Embryonic facial prominence (tissue), 1 donor: Measurements from ENCODE around the gene SNAP29.
A peak's percentile ranks its signal among the peaks of the same experiment; 100 is the strongest.
"Not testable (repeated sequence)": the region's sequence is repeated elsewhere in the genome, so short reads cannot be mapped to it uniquely, and the experiment has no call there.

ENCODE experiments used
- DNase-seq: peaks from one replicate; pipeline ENCODE4 v3.0.0-alpha.2; 2016; ENCODE audit errors: extremely low spot score

Gene SNAP29

DNA sequence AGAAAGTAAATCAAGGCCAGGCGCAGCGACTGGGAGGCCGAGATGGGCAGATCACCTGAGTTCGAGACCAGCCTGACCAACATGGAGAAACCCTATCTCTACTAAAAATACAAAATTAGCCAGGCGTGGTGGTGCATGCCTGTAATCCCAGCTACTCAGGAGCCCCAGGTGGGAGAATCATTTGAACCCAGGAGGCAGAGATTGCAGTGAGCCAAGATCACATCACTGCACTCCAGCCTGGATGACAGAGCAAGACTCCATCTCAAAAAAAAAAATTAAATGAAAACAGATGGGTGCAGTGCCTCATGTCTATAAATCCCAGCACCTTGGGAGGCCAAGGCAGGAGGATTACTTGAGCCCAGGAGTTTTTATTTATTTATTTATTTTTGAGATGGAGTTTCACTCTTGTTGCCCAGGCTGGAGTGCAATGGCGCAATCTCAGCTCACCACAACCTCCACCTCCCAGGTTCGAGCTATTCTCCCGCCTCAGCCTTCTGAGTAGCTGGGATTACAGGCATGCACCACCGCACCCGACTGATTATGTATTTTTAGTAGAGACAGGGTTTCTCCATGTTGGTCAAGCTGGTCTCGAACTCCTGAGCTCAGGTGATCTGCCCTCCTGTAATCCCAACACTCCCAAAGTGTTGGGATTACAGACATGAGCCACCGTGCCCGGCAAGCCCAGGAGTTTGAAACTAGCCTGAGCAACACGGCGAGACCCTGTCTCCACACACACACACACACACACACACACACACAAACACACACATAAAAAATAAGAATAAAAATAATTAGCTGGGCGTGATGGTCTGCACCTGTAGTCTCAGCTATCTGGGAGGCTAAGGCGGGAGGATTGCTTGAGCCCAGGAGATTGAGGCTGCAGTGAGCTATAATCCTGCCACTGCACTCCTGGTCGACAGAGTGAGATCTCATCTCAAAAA, 42.6 kb downstream of the SNAP29 start:
- DNase-seq, result not testable (repeated sequence)

DNA sequence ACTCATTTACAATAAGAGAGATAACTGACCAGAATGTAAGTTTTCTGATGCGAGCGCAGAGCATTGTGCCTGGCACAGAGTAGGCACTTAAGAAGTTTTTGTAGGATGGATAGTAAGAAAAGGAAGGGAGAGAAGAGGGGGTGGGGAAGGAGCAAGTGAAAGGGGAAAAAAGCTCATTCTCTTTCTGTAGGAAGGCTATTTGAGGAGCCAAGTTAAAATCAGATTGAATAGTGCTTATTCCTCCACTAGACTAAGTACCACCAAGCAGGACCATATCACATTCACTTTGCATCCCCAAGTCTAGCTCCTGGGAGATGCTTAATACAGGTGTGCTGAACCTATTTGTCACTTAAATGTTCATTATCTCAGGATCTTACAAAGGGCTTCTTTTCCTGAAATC, 44.3 kb downstream of the SNAP29 start:
- DNase-seq, result no peak

DNA sequence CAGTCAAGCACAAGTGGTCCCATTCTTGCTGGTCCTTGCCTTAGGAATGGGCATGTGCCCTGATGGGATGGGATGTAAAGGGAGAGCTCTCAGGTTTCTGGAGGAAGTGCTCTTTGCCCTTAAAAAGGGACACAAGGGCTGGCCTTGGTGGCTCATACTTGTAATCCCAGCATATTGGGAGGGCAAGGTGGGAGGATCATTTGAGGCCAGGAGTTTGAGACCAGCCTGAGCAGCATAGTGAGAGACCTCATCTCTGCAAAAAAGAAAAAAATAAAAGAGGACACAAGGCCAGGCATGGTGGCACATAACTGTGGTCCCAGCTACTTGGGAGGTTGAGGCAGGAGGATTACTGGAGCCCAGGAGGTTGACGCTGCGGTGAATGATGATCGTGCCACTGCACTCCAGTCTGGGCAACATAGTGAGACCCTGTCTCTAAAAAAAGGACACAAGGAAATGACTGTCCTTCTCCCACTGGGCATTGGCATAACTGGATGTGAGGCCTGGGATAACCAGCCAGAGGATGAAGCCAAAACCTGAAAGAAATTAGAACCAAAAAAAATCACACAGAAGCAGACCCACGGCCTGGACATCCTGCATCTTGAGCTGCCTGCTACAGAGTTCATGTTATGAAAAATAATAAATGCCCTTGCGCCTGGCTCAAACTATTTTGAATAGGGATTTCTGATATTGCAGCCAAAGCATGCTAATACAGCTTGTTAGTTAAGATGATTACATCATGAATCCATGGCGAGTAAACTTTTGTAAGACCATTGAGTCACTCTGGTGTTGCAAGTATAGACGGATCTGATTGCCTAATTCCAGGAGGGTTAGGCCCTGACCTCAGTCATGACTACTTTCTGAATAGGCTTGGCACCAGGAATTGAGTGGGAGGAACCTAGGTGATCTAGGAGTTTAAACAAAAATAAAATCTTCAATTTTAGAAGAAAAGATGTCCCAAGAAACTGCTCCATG, 45.5 kb downstream of the SNAP29 start:
- no peak for DNase-seq

DNA sequence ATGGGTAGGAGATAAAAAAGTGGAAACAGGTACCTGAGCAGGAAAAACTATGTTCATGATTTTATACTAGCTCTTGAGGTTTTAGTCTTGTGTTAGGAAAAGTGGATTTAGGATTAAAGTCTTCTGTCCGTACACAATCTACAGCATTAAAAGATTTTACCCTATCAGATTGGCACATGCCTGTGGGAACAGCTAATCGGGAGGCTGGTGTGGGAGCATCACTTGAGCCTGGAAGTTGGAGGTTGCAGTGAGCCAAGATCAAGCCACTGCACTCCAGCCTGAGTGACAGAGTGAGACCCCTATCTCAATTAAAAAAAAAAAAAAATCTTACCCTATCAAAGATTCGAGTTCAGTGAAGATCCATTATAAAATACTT, 46.2 kb downstream of the SNAP29 start:
- DNase-seq, result no peak

DNA sequence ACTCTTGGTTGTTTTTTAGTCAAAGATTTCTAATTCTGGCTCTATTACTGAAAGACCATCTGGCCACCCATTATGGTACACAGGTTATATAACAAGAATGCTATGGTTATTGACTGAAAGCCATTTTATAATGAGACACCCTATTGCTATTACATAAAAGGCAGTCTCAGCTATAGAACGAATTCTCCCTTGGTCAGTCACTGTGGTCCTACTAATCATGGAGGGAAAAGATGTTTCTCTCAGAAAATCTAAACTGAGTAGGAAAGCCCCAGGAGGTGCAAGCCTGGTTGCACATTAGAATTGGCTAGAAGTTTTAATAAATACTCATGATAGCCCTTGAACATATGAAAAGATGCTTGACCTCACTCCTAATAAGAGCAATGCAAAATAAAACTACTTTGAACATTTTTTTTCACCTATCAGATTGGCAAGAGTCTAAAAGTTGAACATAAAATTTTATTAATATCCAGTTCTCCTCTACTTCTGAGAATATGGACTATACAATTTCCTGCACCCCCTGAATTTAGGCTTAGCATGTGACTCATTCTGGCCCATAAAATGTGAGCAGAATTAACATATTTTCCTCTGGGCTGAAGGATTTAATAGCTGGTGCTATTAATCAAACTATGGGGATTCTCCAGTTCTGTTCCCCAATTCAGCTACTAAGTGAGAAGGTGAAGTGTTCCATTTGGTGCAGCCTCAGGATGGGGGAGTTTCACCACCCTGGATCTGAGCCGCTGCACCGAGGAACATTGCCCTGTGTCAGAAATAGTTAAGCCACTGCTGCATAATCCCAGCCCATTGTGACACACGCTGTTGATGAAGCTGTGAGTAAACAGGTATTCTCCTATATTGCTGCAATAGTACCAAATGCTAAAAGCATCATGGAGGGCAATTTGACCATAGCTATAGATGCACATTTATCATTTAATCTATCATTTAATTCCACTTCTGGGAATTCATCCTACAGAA, 46.9 kb downstream of the SNAP29 start:
- DNase-seq, result no peak

DNA sequence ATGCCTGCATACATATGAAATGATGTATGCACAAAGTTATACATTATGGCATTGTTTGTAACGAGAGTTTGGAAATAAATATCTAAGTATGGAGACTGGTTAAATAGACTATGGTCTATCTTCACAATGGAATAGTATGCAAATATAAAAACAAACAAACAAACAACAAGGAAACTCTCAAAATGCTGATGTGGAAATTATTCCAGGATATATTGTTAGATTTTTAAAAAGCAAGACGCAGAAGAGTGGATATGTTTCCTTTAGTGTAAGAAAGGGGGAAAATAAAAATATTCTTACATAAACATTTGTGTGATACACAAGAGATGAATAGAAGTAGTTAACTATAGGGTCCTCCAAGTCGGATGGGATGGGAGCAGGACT, 47.6 kb downstream of the SNAP29 start:
- no peak for DNase-seq

DNA sequence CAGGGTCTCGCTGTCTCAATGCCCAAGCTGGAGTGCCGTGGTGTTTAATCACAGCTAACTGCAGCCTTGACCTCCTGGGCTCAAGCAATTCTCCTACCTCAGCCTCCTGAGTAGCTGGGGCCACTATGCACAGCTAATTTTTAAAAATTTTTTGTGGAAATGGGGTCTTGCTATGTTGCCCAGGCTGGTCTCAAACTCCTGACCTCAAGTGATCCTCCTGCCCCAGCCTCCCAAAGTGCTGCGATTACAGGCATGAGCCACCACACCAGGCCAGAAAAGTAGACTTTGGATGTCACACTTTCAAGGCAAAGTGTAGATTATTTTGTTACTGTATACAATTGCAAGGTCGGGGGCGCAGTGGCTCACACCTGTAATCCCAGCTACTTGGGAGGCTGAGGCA, 49.9 kb downstream of the SNAP29 start:
- not testable (repeated sequence) for DNase-seq

DNA sequence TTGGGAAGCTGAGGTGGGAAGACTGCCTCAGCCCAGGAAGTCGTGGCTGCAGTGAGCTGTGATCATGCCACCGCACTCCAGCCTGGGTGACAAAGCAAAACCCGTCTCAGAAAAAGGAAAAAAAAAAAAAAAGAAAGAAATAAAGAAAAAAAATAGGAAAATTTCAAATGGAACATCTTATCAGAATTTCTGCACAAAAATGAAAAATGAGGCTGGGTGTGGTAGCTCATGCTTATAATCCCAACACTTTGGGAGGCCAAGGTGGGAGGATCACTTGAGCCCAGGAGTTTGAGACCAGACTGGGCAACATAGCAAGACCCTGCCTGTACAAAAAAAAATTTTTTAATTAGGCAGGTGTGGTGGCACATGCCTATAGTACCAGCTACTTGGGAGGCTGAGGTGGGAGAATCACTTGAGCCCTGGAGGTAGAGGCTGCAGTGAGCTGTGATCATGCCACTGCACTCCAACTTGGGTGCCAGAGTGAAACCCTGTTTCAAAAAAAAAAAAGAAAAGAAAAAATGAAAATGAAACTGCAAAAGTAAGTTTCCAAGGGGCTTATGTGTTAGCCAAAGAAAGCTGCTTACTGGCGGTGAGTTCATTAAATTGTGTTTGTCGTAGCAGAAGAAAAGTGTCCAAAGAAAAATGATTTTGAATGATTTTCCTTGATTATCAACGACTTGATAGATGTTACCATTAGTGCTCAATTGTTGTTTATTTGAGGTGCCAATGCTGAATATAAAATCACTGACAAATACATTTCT, 50.9 kb downstream of the SNAP29 start:
- DNase-seq, result no peak

DNA sequence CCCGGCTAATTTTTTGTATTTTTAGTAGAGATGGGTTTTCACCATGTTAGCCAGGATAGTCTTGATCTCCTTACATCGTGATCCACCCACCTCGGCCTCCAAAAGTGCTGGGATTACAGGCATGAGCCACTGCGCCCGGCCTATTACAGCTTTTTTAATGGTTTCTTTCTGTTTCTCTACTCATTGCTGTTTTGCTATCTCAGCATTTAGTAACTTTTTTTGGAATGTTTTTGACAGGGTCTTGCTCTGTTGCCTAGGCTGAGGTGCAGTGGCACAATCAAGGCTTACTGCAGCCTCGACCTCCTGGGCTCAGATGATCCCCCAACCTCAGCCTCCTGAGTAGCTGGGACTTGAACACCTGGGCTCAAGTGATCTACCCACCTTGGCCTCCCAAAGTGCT, 53.7 kb downstream of the SNAP29 start:
- no peak for DNase-seq

DNA sequence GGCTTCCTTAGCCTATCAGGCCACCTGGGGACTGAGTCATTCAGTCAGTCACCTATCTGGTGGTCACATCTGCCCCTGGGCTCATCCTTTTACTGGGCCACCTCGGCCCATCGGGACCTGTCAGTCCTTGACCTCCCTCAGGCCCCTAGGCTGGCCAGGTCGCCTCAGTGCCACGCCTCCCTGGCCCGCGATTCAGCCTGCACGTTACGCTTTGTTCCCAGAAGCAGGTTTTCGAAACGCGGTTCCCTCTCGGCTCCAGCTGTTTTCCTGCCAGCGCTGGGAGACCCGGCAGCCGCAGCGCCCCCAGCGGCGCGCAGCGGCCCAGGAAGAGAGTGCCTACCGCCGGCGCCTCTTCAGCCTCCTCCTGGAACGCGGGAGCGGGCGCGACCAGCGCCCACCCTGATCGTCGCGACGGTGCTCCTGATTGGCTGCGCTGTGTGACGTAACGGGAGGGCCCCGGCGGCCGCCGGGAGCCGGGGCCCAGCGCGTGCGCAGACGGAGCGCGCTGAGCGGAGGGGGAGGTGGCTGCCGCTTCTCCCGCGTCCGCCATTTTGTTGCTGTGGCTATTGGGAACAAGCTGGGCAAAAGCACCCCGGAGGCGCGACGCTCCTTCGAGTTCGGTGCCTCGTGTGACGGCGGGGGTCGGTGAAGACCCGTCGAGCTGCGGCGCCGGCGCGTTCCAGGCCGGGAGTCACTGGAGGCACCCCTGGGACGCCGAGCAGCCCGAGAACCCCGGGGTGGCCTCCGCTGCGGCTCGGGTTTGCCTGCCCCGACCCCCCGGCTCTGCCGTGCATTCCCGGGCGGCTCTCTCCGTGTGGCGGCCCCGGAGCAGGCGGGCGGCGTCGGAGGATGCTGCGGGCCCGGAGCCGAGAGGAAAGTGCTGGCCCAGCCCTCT, 58.4 kb downstream of the SNAP29 start, which contains the start of gene CRKL:
TSS of gene CRKL (plus strand) at position 492 of the 895 bp plus-strand sequence. CDS start 528 bp downstream, outside the sequence.
- DNase-seq, result peak; percentile 97

DNA sequence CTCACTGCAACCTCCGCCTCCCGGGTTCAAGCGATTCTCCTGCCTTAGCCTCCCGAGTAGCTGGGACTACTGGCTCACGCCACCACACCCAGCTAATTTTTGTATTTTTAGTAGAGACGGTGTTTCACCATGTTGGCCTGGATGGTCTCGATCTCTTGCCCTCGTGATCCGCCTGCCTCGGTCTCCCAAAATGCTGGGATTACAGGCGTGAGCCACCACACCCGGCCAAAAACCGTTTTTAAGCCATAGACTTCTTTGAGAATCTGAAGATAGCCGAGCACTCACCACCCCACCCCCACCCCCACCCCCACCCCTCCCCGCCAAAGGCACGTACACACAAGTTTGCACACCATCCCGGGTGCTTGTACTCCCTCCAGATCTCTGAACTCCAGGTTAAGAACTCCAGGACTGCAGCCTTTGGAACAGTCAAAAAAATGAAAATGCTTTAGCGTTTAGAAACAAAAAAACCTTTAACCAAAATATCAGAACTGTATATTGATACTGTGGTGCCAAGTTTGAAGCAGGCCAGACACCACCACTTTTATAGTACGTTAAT, 59.9 kb downstream of the SNAP29 start:
- DNase-seq, result no peak

DNA sequence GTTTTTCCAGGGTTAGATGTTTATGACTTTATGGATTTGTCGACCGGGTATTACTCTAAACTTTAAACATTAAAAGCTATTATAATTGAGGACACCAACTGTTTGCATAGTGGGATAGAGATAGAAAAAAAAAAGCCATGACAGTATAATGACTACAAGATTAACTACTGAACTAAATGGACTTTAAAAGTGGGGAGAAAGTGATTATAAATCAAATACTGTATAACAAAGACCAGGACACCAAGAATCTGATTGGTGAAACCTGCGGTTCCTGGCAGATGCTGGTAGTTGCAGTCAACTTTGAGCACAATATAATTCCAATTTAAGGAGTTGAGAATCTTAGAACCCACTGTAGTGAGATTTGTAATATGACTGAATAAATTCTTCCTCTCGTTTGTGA, 60.9 kb downstream of the SNAP29 start:
- no peak for DNase-seq

DNA sequence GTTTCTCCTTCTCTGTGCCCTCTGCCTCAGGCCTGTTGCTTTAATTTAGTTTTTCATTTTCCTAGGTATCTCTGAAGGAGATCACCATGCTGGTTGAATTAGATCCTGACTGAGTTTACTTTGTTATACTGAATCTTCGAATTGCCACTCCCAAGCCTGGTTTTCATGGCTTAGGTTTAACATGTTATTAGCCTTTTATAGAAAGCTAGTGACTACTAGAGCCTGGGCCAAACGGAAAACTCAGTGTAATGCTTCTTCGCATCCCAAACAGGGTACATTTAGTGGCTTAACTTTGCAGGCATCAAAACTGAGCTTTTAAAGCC, 62.0 kb downstream of the SNAP29 start:
- DNase-seq, result no peak

DNA sequence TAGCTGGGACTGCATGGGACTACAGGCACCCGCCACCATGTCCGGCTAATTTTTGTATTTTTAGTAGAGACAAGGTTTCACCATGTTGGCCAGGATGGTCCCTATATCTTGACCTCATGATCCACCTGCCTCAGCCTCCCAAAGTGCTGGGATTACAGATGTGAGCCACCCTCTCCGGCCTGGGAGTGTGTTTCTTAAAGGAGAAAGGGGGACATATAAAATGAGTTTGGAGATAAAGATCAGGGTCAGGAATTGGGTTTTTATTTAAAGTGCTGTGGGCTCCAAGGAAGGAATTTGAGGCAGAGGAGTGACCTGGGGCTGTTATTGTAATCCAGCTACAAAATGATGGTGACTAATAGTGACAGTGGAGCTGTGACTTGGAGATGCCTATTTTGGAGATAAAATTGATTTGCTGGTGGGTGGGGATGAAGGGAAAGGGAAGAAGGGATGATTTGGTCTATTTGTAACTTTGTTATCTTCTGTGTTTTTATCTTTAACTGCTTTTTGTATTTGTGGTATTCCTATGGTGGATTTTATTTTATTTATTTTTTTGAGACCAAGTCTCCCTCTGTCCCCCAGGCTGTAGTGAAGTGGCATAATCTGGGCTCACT, 63.4 kb downstream of the SNAP29 start:
- DNase-seq, result no peak

DNA sequence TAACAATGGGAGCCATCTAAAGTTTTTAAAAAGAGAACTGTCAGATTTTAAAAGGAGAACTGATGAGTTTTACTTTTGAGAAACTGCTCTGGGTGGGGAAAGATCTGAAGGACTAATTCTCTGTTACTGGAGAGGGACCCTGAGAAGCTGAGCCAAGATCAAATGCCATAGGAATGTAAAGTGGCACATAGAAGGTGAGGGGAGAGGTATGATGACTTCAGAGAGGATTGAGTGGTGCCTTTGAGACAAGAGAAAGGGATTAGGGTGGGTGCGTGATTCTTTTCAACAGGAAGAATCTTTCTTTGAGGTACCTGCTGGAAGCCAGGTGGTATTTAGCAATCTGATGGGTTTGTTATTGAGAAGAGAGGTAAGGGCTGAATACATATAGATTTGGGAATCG, 67.4 kb downstream of the SNAP29 start:
- DNase-seq, result no peak

DNA sequence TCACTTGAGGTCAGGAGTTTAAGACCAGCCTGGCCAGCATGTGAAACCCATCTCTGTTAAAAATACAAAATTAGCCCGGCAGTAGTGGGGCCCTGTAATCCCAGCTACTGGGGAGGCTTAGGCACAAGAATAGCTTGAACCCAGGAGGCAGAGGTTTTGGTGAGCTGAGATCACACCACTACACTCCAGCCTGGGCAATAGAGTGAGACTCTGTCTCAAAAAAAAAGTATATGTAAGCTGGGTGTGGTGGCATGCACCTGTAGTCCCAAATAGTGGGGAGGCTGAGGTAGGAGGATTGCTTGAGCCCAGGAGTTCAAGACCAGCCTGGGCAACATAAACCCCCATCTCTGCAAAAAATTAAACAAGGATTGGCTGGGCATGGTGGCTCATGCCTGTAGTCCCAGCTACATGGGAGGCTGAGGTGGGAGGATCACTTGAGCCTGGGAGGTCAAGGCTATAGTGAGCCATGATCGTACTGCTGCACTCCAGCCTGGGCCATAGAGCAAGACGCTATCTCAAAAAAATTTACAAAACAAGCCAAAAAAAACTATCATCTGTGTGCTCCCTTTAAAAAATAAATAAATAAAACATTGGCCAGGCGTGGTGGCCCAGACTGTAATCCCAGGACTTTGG, 69.2 kb downstream of the SNAP29 start:
- no peak for DNase-seq

DNA sequence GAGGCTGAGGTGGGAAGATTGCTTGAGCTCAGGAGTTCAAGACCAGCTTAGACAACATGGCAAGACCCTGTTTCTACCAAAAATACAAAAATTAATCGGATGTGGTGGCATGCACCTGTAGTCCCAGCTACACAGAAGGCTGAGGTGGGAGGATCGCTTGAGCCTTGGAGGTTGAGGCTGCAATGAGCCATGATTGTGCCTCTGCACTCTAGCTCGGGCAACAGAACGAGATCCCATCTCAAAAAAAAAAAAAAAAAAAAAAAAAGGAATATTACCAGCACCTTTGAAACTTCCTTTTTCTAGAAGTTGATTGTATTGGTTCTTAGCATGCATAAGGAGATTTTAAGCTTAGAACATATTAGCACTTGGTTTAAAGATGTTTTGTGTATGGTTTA, 69.8 kb downstream of the SNAP29 start:
- DNase-seq, result no peak

DNA sequence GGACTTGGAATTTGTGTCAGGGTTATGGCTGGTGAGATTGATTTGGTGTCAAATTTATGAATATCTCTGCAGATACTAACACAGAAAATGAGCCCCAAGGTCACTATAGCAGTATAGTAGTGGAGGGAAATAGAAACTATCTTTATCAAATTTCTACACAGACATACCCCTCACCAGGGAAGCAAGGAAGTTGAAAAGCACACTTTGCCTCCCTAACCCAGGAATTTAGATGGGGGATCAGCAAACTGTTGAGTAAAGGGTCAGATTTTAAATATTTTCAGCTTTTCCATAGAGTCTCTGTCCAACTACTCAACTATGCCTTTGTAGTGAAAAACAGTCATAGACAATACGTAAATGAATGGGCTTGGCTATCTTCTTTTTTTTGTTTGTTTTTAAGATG, 71.2 kb downstream of the SNAP29 start:
- no peak for DNase-seq
